Measurements from ENCODE around the gene NLRP6.
"Not testable (repeated sequence)": the region's sequence is repeated elsewhere in the genome, so short reads cannot be mapped to it uniquely, and the experiment has no call there.

Gene NLRP6

GRCh38 chr11:250740-251299 lies 27.4 kb upstream of the NLRP6 start:
- H3K9me3 Mint-ChIP-seq (ENCODE audit: low read depth) = no peaks in the 10 kb centered on the region
- H3K4me3 Mint-ChIP-seq = no peak overlapping the region
- peaks cover 14% of the 10 kb centered on the region for H3K4me1 Mint-ChIP-seq (ENCODE audit: low read depth)
- peaks cover 4% of the 10 kb centered on the region for H3K36me3 Mint-ChIP-seq
- H3K27ac Mint-ChIP-seq = peak overlapping the region; percentile 79
- H3K27me3 Mint-ChIP-seq = no peaks in the 10 kb centered on the region

DNA sequence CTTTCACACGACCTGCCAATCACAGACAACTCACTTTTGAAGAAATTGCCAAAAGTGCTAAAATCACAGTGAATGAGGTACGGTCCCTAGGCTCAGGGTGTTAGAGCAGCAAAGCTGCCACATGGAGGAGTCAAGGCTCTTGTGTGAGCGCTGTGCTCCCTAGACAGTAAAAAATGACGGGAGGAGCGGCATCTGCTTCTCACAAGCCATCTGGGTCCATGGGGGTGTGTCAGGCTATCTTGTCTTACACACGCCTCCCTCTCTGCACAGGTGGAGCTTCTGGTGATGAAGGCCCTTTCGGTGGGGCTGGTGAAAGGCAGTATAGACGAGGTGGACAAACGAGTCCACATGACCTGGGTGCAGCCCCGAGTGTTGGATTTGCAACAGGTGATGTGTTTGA lies 26.7 kb upstream of the NLRP6 start:
- no peak overlapping the region for H3K27ac Mint-ChIP-seq

GRCh38 chr11:252666-253065 lies 25.5 kb upstream of the NLRP6 start:
- Mint-ChIP-seq H3K4me1 (ENCODE audit: low read depth) (peaks cover 12% of the 10 kb centered on the region), H3K9me3 (ENCODE audit: low read depth) (no peaks in the 10 kb centered on the region), H3K27me3 (no peaks in the 10 kb centered on the region), H3K36me3 (peaks cover 4% of the 10 kb centered on the region), H3K4me3 (no peak overlapping the region), H3K27ac (no peak overlapping the region)

More for the DNA sequence above, 26.7 kb upstream of the NLRP6 start:
- H3K36me3 Mint-ChIP-seq = peaks cover 4% of the 10 kb centered on the region
- no peaks in the 10 kb centered on the region for H3K27me3 Mint-ChIP-seq
- no peaks in the 10 kb centered on the region for H3K9me3 Mint-ChIP-seq (ENCODE audit: low read depth)
- no peak overlapping the region for H3K4me3 Mint-ChIP-seq
- peaks cover 14% of the 10 kb centered on the region for H3K4me1 Mint-ChIP-seq (ENCODE audit: low read depth)

DNA sequence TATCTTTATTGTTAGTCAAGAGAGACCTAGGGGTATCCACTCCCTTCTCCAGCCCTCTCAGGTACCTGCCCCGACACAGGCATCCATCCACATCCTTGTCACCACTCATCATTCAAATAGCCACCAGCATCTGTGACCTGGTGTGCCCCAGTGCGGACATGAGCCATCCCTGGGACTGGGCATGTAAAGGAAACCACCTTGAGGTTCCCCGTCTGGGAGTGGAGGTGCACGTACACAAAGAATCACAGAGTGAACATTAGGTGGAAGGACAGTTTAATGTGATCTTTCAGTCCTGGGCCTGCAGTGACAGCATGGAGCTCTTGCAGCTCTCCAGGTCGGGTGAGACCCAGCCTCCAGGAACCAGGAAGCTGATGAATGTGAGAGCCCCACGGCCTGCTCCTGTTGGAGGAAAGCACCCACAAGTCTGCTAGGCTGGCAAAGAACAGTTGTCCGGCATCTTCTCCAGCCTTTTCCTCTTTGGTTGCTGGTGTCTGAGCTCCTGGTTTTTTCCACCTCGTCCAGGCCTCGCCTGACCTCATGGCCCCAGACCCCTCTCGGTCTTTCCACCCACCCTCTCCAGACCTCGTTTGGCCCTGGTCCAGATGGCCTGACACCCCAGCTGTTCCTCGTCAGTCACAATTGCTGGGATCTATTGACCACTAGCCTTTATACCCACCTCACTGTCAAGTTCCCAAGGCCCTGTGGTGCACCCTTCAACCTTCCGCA lies 24.9 kb upstream of the NLRP6 start:
- Mint-ChIP-seq H3K9me3 (ENCODE audit: low read depth) (no peaks in the 10 kb centered on the region), H3K27me3 (no peaks in the 10 kb centered on the region), H3K4me1 (ENCODE audit: low read depth) (peaks cover 12% of the 10 kb centered on the region), H3K4me3 (no peak overlapping the region), H3K36me3 (peaks cover 4% of the 10 kb centered on the region), H3K27ac (no peak overlapping the region)

DNA sequence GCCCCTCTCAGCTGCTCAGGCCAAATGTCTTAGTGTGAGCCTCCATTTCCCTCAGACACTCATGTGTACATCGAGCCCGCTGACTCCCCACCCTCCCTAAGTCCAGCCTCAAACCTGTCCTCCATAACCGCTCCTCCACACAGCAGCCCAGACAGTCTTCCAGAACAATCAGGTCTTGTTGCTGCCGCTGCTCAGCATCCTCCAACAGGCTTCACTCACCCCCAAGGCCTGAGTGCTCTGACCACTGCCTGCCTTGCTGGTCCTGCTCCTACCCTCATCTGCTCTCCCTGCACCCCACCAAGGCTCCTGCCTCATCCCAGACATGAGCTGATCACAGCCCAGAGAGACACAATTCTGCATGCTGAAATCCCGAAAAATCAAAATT lies 24.3 kb upstream of the NLRP6 start:
- Mint-ChIP-seq H3K36me3 (peaks cover 2% of the 10 kb centered on the region), H3K9me3 (ENCODE audit: low read depth) (no peaks in the 10 kb centered on the region), H3K4me3 (no peak overlapping the region), H3K27ac (no peak overlapping the region), H3K27me3 (no peaks in the 10 kb centered on the region), H3K4me1 (ENCODE audit: low read depth) (peaks cover 12% of the 10 kb centered on the region)

GRCh38 chr11:255176-255575 lies 23.0 kb upstream of the NLRP6 start:
- Mint-ChIP-seq H3K27me3 (no peaks in the 10 kb centered on the region), H3K4me1 (ENCODE audit: low read depth) (peaks cover 12% of the 10 kb centered on the region), H3K4me3 (no peak overlapping the region), H3K9me3 (ENCODE audit: low read depth) (no peaks in the 10 kb centered on the region), H3K36me3 (peaks cover 2% of the 10 kb centered on the region), H3K27ac (no peak overlapping the region)

DNA sequence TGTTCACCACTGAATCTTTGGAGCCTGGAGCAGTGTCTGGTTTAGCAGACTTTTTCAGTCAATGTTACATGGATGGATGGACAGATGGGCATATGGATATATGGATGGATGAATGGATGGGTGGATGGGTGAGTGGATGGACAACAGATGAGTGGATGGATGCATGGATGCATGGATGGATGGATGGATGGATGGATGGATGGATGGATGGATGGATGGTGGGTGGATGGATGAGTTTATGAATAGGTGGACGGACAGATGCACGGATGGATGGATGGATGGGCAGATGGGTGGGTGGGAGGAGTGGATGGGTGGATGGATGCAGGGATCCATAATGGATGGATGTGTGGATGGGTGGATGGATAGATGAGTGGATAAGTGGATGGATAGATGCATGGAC lies 22.4 kb upstream of the NLRP6 start:
- H3K36me3 Mint-ChIP-seq = no peaks in the 10 kb centered on the region
- no peak overlapping the region for H3K4me3 Mint-ChIP-seq
- no peaks in the 10 kb centered on the region for H3K27me3 Mint-ChIP-seq
- peaks cover 7% of the 10 kb centered on the region for H3K4me1 Mint-ChIP-seq (ENCODE audit: low read depth)
- H3K27ac Mint-ChIP-seq = no peak overlapping the region
- H3K9me3 Mint-ChIP-seq (ENCODE audit: low read depth) = no peaks in the 10 kb centered on the region

DNA sequence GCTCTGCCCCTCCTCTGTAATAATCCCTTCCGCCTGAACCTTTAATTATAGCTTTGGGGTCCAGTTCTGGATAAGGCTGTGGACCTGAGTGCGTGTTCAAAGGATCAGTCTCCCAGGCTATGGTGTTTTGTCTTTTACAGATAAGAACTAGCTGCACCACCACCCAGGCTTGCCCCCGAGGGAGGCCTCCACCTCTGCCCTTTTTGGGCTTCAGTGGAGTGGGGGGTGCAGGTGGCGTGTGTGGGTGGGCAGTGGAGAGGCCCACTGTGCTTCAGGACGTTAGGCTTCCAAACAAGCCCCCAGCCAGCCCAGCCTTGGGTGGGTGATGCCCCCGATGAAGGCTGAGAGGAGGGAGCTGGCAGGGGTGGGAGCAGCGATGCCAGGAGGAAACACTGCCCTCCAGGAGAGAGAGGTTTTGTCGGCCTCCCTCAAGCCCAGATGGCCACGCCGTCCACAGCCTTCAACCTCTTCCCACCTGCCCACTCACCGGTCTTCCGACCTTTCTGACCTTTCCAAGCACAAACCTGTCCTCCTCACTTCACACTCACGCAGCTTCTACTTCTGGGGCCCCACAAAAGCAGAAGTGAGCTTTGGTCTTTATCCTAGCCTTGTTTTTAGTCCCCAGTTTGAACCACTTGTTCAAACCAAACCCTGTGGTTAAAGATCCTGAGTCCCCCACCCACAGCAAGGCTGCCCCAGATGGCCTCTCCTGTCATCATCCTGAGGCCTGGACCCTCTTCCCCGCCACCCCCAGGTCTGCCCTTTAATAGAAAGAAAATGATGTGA lies 21.1 kb upstream of the NLRP6 start:
- no peak overlapping the region for H3K27ac Mint-ChIP-seq
- no peaks in the 10 kb centered on the region for H3K36me3 Mint-ChIP-seq
- H3K9me3 Mint-ChIP-seq (ENCODE audit: low read depth) = no peaks in the 10 kb centered on the region
- no peaks in the 10 kb centered on the region for H3K27me3 Mint-ChIP-seq
- H3K4me1 Mint-ChIP-seq (ENCODE audit: low read depth) = no peaks in the 10 kb centered on the region
- H3K4me3 Mint-ChIP-seq = no peak overlapping the region

GRCh38 chr11:257766-258493 lies 20.3 kb upstream of the NLRP6 start:
- H3K4me1 Mint-ChIP-seq (ENCODE audit: low read depth) = no peaks in the 10 kb centered on the region
- no peaks in the 10 kb centered on the region for H3K27me3 Mint-ChIP-seq
- peak overlapping the region; percentile 28 for H3K27ac Mint-ChIP-seq

DNA sequence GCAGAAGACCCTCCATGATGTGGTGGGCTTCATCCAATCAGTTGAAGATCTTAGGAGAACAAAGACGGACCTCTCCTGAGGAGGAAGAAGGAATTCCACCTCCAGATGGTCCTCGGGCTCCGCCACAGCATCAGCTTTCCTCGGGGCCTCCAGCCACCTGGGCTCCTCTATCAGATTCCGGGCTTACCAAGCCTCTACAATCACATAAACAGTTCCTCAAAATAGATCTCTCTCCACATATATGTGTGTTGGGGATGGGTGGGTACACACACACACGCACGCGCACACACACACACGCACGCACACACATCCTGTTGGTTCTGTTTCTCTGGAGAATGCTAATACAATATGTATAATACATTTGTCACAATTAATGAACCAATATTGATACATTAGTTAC lies 18.8 kb upstream of the NLRP6 start:
- H3K27me3 Mint-ChIP-seq = no peaks in the 10 kb centered on the region
- H3K4me1 Mint-ChIP-seq (ENCODE audit: low read depth) = no peaks in the 10 kb centered on the region
- H3K4me3 Mint-ChIP-seq = no peak overlapping the region
- no peaks in the 10 kb centered on the region for H3K9me3 Mint-ChIP-seq (ENCODE audit: low read depth)
- H3K36me3 Mint-ChIP-seq = no peaks in the 10 kb centered on the region
- no peak overlapping the region for H3K27ac Mint-ChIP-seq

More at GRCh38 chr11:257766-258493, 20.3 kb upstream of the NLRP6 start:
- no peak overlapping the region for H3K4me3 Mint-ChIP-seq
- H3K9me3 Mint-ChIP-seq (ENCODE audit: low read depth) = no peaks in the 10 kb centered on the region
- no peaks in the 10 kb centered on the region for H3K36me3 Mint-ChIP-seq

GRCh38 chr11:261624-262023 lies 16.6 kb upstream of the NLRP6 start:
- Mint-ChIP-seq H3K4me3 (no peak overlapping the region), H3K9me3 (ENCODE audit: low read depth) (no peaks in the 10 kb centered on the region), H3K27ac (no peak overlapping the region)

DNA sequence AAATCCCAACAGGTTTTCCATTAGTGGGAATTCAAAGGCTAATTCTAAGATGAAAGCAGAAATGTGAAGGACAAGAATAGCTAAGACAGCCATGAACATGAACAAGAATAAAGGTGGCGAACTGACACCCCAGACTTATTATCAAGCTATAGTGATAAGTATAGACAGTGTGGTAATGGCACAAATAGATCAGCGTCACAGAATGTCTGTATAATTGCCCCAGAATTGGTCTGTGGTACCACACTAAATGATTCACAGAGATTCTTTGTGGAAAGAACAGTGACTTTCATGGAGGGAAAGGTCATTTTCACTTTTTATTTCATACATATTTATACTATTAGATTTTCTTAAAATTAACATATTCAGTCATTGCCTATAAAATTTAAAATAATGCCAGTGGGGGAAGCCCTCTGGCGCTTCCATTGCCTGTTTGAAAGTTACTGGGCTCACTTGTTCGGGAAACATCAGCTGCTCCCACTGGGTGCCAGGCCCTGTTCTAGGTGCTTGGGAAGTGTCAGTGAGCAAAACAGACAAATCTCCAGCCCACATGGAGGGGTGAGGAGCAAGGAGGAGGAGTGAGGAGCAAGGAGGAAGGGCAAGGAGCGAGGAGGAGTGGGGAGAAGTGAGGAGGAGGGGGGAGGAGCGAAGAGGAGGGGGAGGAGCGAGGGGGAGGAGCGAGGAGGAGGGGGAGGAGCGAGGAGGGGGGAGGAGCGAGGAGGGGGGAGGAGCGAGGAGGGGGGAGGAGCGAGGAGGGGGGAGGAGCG lies 11.3 kb upstream of the NLRP6 start:
- Mint-ChIP-seq H3K36me3 (no peaks in the 10 kb centered on the region), H3K4me3 (peak overlapping the region; percentile 86), H3K4me1 (ENCODE audit: low read depth) (peaks cover 39% of the 10 kb centered on the region), H3K27ac (peak overlapping the region; percentile 97), H3K27me3 (no peaks in the 10 kb centered on the region), H3K9me3 (ENCODE audit: low read depth) (no peaks in the 10 kb centered on the region)

More at GRCh38 chr11:261624-262023, 16.6 kb upstream of the NLRP6 start:
- H3K27me3 Mint-ChIP-seq = no peaks in the 10 kb centered on the region
- H3K4me1 Mint-ChIP-seq (ENCODE audit: low read depth) = peaks cover 5% of the 10 kb centered on the region
- H3K36me3 Mint-ChIP-seq = no peaks in the 10 kb centered on the region

DNA sequence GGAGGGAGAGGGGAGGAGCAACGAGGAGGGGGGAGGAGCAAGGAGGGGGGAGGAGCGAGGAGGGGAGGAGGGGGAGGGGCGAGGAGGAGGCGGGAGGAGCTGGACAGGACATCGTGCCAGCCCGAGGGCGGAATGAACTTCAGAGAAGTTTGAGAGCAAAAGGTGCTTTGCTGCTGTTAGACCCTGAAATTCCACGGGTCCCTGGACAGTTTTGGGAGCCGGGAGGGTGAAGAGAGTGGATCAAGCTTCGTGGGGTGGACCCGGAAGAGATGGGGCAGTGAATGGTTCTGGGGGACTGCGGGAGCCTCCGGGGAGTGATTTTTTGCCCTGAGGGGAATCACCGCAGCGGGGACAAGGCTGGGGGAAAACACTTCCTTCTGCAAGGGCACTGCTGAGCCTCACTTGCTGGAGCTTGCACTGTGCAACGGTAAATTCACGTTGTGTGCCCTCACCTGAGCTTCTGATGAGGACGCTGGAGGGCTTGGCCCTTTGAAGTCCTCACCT lies 10.7 kb upstream of the NLRP6 start:
- H3K9me3 Mint-ChIP-seq (ENCODE audit: low read depth) = no peaks in the 10 kb centered on the region
- peak overlapping the region; percentile 94 for H3K27ac Mint-ChIP-seq
- H3K27me3 Mint-ChIP-seq = no peaks in the 10 kb centered on the region
- no peaks in the 10 kb centered on the region for H3K36me3 Mint-ChIP-seq
- H3K4me3 Mint-ChIP-seq = peak overlapping the region; percentile 92
- peaks cover 40% of the 10 kb centered on the region for H3K4me1 Mint-ChIP-seq (ENCODE audit: low read depth)

DNA sequence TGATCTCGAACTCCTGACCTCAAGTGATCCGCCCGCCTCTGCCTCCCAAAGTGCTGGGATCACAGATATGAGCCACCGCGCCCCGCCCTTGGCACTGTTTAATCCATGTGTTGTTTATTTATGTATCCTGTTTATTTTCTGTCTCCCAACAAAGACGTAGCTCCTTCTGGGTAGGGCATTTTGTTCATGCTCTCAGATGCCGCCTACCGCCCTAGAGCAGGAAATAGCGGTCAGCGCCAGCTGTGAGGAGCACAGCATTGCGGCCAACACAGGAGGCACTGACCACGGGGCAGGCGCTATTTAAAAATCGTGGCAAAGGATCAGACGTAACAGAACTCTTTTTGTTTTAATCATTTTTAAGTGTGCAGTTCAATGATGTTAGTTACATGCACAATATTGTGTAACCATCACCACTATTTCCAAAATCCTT lies 9.5 kb upstream of the NLRP6 start:
- H3K27ac Mint-ChIP-seq = peak overlapping the region; percentile 94
- H3K4me1 Mint-ChIP-seq (ENCODE audit: low read depth) = peaks cover 40% of the 10 kb centered on the region
- H3K27me3 Mint-ChIP-seq; H3K9me3 Mint-ChIP-seq (ENCODE audit: low read depth); H3K36me3 Mint-ChIP-seq: not testable (repeated sequence)
- H3K4me3 Mint-ChIP-seq = peak overlapping the region; percentile 92

Measured in activated naive CD8-positive, alpha-beta T cell (primary cell).